ENCODE measurements around the gene NCKAP5.

The NCKAP5 gene

DNA sequence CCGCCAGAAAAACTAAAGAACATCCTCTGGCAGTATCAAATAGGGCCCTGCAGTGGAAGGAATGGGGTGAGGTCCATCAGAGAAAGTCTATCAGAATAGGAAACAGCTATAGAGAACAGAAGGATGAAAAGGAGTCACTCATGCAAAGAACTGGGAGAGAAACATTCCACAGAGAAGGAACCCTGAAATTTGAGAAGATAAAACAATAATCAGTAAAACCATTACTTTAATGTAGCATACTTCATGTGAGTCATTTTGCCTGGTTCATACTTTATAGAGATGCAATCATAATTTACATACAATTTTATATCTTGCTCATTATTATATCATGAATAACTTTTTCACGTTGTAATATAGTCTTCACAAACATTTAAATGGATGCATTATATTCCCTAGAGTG, 402.2 kb downstream of the NCKAP5 start:
- TF ChIP-seq, protein P1, sequence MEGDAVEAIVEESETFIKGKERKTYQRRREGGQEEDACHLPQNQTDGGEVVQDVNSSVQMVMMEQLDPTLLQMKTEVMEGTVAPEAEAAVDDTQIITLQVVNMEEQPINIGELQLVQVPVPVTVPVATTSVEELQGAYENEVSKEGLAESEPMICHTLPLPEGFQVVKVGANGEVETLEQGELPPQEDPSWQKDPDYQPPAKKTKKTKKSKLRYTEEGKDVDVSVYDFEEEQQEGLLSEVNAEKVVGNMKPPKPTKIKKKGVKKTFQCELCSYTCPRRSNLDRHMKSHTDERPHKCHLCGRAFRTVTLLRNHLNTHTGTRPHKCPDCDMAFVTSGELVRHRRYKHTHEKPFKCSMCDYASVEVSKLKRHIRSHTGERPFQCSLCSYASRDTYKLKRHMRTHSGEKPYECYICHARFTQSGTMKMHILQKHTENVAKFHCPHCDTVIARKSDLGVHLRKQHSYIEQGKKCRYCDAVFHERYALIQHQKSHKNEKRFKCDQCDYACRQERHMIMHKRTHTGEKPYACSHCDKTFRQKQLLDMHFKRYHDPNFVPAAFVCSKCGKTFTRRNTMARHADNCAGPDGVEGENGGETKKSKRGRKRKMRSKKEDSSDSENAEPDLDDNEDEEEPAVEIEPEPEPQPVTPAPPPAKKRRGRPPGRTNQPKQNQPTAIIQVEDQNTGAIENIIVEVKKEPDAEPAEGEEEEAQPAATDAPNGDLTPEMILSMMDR (IDR thresholded peaks at IDR 0.05; ENCODE audit: insufficient read depth, low read depth, low read length, missing control alignments): no peak
- DNase-seq (ENCODE audit: low read depth): no peak

DNA sequence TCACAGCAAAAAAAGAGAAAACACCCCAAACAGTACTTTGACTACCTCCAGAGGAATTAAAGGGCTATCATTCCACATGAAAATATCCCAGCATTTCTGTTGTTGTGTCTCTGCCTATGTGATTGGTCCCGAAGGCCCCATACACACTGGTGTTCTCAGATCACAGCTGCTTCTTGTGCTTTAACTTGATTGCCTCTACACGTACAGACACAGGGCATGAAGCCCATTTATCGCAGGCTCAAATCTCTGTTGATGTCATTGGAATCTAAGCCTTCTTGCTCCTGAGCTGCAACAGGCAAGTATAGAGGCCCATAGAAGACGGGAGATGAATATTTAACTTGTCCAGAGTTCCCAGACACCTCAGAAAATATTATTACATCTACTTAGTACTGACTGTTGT, 405.2 kb downstream of the NCKAP5 start:
- H3K4me3 ChIP-seq (ENCODE audit: low read depth, low read length): no peak overlapping the region
- DNase-seq (ENCODE audit: low read depth): no peak
- TF ChIP-seq, protein P1 (IDR thresholded peaks at IDR 0.05; ENCODE audit: insufficient read depth, low read depth, low read length, missing control alignments): no peak

More for the DNA sequence above, 402.2 kb downstream of the NCKAP5 start:
- no peak overlapping the region for H3K4me3 ChIP-seq (ENCODE audit: low read depth, low read length)

DNA sequence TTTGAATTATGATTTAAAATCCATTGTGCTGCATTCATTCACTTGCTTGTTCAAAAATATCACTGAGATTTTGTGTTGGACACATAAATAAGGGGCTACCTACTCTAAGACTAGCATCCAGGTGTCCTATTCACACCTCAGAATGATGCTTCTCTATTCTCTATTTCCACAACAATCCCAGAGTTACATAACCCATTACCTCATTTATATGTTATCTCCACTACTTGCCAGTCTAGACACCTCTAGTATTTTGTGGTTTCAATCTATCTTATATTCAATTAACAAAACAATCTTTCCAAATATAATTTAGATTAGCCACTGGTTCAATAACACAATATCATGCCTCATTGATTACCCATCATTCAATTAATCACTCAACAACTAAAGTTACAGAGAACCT, 409.8 kb downstream of the NCKAP5 start:
- no peak for DNase-seq (ENCODE audit: low read depth)
- TF ChIP-seq, protein P1 (IDR thresholded peaks at IDR 0.05; ENCODE audit: insufficient read depth, low read depth, low read length, missing control alignments): no peak
- no peak overlapping the region for H3K4me3 ChIP-seq (ENCODE audit: low read depth, low read length)

DNA sequence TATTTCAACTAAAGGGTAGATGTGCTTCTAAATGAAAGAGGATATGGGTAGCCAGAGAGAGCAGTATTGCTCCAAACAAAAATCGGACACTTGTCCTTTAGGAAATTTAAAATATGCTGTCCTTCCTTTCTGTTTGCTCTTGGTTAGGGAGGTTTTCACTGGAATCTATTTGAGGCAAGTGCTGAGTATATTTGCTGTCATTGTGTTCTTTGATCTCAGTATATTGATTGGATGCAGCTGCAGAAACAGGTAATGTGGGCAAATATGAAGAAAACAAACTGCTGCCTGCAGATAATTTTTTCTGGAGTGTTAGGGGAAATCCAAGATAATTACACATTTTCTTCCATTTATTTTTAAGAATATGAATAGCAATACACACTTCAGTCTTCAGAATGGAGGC, 410.2 kb downstream of the NCKAP5 start:
- no peak for DNase-seq (ENCODE audit: low read depth)

DNA sequence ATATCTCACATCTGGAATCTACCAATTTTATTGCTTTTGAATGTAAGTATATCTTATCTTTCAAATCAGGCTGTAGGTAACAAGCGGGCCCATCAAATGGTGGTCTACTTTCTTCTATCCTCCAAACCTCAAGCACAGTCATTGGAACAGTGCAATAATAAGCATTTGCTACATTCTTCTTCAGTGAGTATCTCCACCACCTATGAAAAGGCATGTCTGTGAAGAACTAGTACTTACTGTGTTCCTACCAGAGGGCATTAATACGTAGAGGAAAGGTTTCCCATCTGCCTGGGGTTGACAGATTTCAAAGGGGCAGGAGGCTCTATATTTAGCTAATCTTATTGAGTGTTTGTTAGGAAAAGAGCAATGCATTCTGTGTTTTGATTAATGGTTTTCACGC, 411.1 kb downstream of the NCKAP5 start:
- no peak for DNase-seq (ENCODE audit: low read depth)
- TF ChIP-seq, protein P1 (IDR thresholded peaks at IDR 0.05; ENCODE audit: insufficient read depth, low read depth, low read length, missing control alignments): no peak
- H3K4me3 ChIP-seq (ENCODE audit: low read depth, low read length): no peak overlapping the region

More for the DNA sequence above, 410.2 kb downstream of the NCKAP5 start:
- TF ChIP-seq, protein P1 (IDR thresholded peaks at IDR 0.05; ENCODE audit: insufficient read depth, low read depth, low read length, missing control alignments): no peak
- no peak overlapping the region for H3K4me3 ChIP-seq (ENCODE audit: low read depth, low read length)

DNA sequence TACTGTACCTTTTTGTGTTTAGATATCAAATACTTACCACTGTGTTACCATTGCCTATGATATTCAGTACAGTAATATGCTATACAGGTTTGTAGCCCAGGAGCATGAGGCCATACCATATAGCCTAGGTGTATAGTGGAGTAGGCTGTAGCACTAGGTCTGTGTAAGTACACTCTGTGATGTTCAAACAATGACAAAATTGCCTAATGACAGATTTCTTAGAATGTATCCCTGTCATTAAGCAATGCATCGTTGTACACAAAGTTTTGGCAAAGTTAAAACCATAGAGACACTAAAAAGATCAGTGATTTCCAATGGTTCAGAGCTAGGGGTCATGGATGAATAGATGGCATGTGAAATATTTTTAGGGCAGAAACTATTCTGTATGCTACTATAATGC, 415.5 kb downstream of the NCKAP5 start:
- DNase-seq (ENCODE audit: low read depth): no peak
- H3K4me3 ChIP-seq (ENCODE audit: low read depth, low read length): no peak overlapping the region
- TF ChIP-seq, protein P1 (IDR thresholded peaks at IDR 0.05; ENCODE audit: insufficient read depth, low read depth, low read length, missing control alignments): no peak

DNA sequence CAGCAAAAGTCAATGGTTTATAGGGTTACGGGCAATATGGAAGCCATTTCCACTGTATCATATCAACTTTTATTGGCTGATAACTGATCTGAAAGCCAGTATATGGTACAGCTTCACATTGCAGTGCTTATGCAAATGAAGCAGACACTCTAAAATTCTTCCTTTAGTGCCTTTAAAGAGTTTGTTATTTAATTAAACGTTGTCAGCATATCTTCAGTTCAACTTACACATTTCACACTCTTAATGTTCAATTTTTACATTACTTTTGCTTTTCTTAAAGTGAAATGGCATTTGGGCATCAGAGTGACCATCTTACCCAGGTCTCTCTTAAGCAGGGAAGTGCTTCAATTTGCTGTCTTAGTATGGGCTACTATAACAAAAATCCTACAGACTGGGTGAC, 420.1 kb downstream of the NCKAP5 start:
- no peak for DNase-seq (ENCODE audit: low read depth)
- H3K4me3 ChIP-seq (ENCODE audit: low read depth, low read length): no peak overlapping the region
- TF ChIP-seq, protein P1 (IDR thresholded peaks at IDR 0.05; ENCODE audit: insufficient read depth, low read depth, low read length, missing control alignments): no peak

Measured in GM12865 (cell line).